ENCODE measurements around the gene SFRP2. TPM values are rescaled to one million over a fixed set of nuclear protein-coding genes. Genes with fewer than 3 reads are reported as not detected.
A peak's percentile ranks its signal among the peaks of the same experiment; 100 is the strongest.

Gene SFRP2
- total RNA-seq, 1 donor from 2014 or later: 1.3 TPM

GRCh38 chr4:153787061-153787560, 1.8 kb downstream of the SFRP2 start:
- Mint-ChIP-seq H3K4me1 (ENCODE audit: low read depth) (peaks cover 21% of the 10 kb centered on the region), H3K9me3 (ENCODE audit: low read depth) (no peaks in the 10 kb centered on the region), H3K36me3 (ENCODE audit: insufficient read depth) (no peaks in the 10 kb centered on the region), H3K27ac (no peak overlapping the region), H3K4me3 (ENCODE audit: low read depth) (no peak overlapping the region), H3K27me3 (peaks cover 71% of the 10 kb centered on the region)
- TF ChIP-seq CTCF (IDR thresholded peaks at IDR 0.05; ENCODE audit: unreplicated experiment): no peak
- DNase-seq (ENCODE audit: low spot score, unreplicated experiment): no peak

- no peaks in the 10 kb centered on the region for H3K36me3 Mint-ChIP-seq (ENCODE audit: insufficient read depth)
- H3K27ac Mint-ChIP-seq: no peak overlapping the region
- H3K4me3 Mint-ChIP-seq (ENCODE audit: low read depth): no peak overlapping the region
- no peaks in the 10 kb centered on the region for H3K9me3 Mint-ChIP-seq (ENCODE audit: low read depth)
- peaks cover 15% of the 10 kb centered on the region for H3K4me1 Mint-ChIP-seq (ENCODE audit: low read depth)
- TF ChIP-seq CTCF (IDR thresholded peaks at IDR 0.05; ENCODE audit: unreplicated experiment): peak; percentile 38
- H3K27me3 Mint-ChIP-seq: peaks cover 61% of the 10 kb centered on the region
- DNase-seq (ENCODE audit: low spot score, unreplicated experiment): no peak
Observed at GRCh38 chr4:153785910-153786721, 2.8 kb downstream of the SFRP2 start.

GRCh38 chr4:153784166-153784699, 4.7 kb downstream of the SFRP2 start:
- TF ChIP-seq CTCF (IDR thresholded peaks at IDR 0.05; ENCODE audit: unreplicated experiment): no peak
- H3K27ac Mint-ChIP-seq: no peak overlapping the region
- peaks cover 46% of the 10 kb centered on the region for H3K27me3 Mint-ChIP-seq
- no peak overlapping the region for H3K4me3 Mint-ChIP-seq (ENCODE audit: low read depth)
- H3K4me1 Mint-ChIP-seq (ENCODE audit: low read depth): peaks cover 14% of the 10 kb centered on the region
- no peak for DNase-seq (ENCODE audit: low spot score, unreplicated experiment)
- no peaks in the 10 kb centered on the region for H3K9me3 Mint-ChIP-seq (ENCODE audit: low read depth)
- no peaks in the 10 kb centered on the region for H3K36me3 Mint-ChIP-seq (ENCODE audit: insufficient read depth)

- Mint-ChIP-seq H3K4me1 (ENCODE audit: low read depth) (peaks cover 8% of the 10 kb centered on the region), H3K4me3 (ENCODE audit: low read depth) (no peak overlapping the region), H3K36me3 (ENCODE audit: insufficient read depth) (no peaks in the 10 kb centered on the region), H3K27me3 (peaks cover 31% of the 10 kb centered on the region), H3K27ac (no peak overlapping the region), H3K9me3 (ENCODE audit: low read depth) (no peaks in the 10 kb centered on the region)
- no peak for DNase-seq (ENCODE audit: low spot score, unreplicated experiment)
- TF ChIP-seq CTCF (IDR thresholded peaks at IDR 0.05; ENCODE audit: unreplicated experiment): no peak
Observed at GRCh38 chr4:153782581-153782980, 6.3 kb downstream of the SFRP2 start.

- no peaks in the 10 kb centered on the region for H3K36me3 Mint-ChIP-seq (ENCODE audit: insufficient read depth)
- H3K27ac Mint-ChIP-seq: no peak overlapping the region
- DNase-seq (ENCODE audit: low spot score, unreplicated experiment): no peak
- peak; percentile 17 for TF ChIP-seq CTCF (IDR thresholded peaks at IDR 0.05; ENCODE audit: unreplicated experiment)
- peaks cover 8% of the 10 kb centered on the region for H3K4me1 Mint-ChIP-seq (ENCODE audit: low read depth)
- no peaks in the 10 kb centered on the region for H3K9me3 Mint-ChIP-seq (ENCODE audit: low read depth)
- no peak overlapping the region for H3K4me3 Mint-ChIP-seq (ENCODE audit: low read depth)
- H3K27me3 Mint-ChIP-seq: peaks cover 24% of the 10 kb centered on the region
Observed at GRCh38 chr4:153781717-153782416, 7.0 kb downstream of the SFRP2 start.

Measured in progenitor cell of endocrine pancreas (in vitro differentiated cells).